ENCODE measurements around the gene UBTD2.

- peak; percentile 92 for TF ChIP-seq CTCF (conservative IDR thresholded peaks at IDR 0.05; ENCODE audit: low read depth, low read length)
- no peak for TF ChIP-seq EZH2phosphoT487 (IDR thresholded peaks at IDR 0.05; ENCODE audit: borderline replicate concordance, low read length)
- TF ChIP-seq EZH2 (IDR thresholded peaks at IDR 0.05; ENCODE audit: low read length, unreplicated experiment), result no peak
Measured at GRCh38 chr5:172293054-172293744, 9.6 kb upstream of the UBTD2 start.

Measured in PC-3 (cell line).